ACC112 (cell line): ENCODE results near the gene COL19A1.
A peak's percentile ranks its signal among the peaks of the same experiment; 100 is the strongest.
"Not testable (repeated sequence)": the region's sequence is repeated elsewhere in the genome, so short reads cannot be mapped to it uniquely, and the experiment has no call there.

Source experiments
- H2AFZ ChIP-seq: fragments of 200-600 bp; sonication (generic); one replicate; pipeline ENCODE4 v1.6.0; 2017; ENCODE audit warnings: antibody characterized with exemption, low read length; ENCODE audit not compliant: unreplicated experiment
- H3K27ac ChIP-seq: fragments of 200-600 bp; sonication (generic); 2 replicates; pipeline ENCODE4 v1.5.1; 2014; ENCODE audit warnings: low read depth, mild to moderate bottlenecking, antibody characterized with exemption, low read length, moderate library complexity
- H3K27me3 ChIP-seq: fragments of 200-600 bp; sonication (generic); 2 replicates; pipeline ENCODE4 v1.6.1; 2014; ENCODE audit warnings: mild to moderate bottlenecking, antibody characterized with exemption, low read length, moderate library complexity, mixed read lengths; ENCODE audit not compliant: insufficient read depth
- H3K36me3 ChIP-seq: fragments of 200-600 bp; sonication (generic); 2 replicates; pipeline ENCODE4 v1.6.1; 2016; ENCODE audit warnings: mild to moderate bottlenecking, antibody characterized with exemption, low read length, moderate library complexity, mixed read lengths; ENCODE audit not compliant: insufficient read depth
- H3K4me1 ChIP-seq: fragments of 200-600 bp; sonication (generic); one replicate; pipeline ENCODE4 v1.6.1; 2016; ENCODE audit warnings: low read length, mixed read lengths; ENCODE audit not compliant: insufficient read depth, unreplicated experiment, control insufficient read depth
- H3K4me3 ChIP-seq: fragments of 200-600 bp; sonication (generic); 2 replicates; pipeline ENCODE4 v1.5.1; 2014; ENCODE audit warnings: mild to moderate bottlenecking, low read depth, low read length
- H3K79me2 ChIP-seq: fragments of 200-600 bp; sonication (generic); one replicate; pipeline ENCODE4 v1.6.0; 2016; ENCODE audit warnings: low read length; ENCODE audit not compliant: control insufficient read depth, unreplicated experiment, insufficient read depth

COL19A1 gene

DNA sequence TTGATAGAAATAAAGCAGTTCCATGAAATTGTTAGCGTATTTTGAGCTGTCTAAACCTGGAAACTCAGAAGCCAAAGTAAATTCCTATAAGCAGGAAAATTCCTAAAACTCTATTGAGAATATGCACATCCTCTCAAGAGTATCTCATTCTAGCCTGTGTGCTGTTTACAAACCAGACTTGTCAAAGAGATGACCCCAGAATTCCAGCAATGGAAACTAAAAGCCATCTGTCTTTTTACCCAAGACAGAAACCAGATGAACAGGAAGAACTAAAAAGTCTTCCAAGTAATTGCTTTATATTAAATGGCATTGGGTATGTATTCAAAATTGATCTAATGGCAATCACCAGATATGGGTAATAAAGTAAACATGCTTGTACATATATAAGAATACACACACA lies 92.6 kb downstream of the COL19A1 start:
- H3K27me3 ChIP-seq = no peaks in the 10 kb centered on the region
- no peak overlapping the region for H3K27ac ChIP-seq
- H3K4me1 ChIP-seq = peaks cover 4% of the 10 kb centered on the region
- H3K36me3 ChIP-seq = no peaks in the 10 kb centered on the region
- H2AFZ ChIP-seq = peak overlapping the region; percentile 52
- H3K79me2 ChIP-seq = no peaks in the 10 kb centered on the region
- no peak overlapping the region for H3K4me3 ChIP-seq

GRCh38 chr6:69965974-69966373 lies 99.6 kb downstream of the COL19A1 start:
- not testable (repeated sequence) for H3K4me1 ChIP-seq, H3K79me2 ChIP-seq, H3K4me3 ChIP-seq, H3K27ac ChIP-seq, H3K36me3 ChIP-seq, H3K27me3 ChIP-seq, H2AFZ ChIP-seq

DNA sequence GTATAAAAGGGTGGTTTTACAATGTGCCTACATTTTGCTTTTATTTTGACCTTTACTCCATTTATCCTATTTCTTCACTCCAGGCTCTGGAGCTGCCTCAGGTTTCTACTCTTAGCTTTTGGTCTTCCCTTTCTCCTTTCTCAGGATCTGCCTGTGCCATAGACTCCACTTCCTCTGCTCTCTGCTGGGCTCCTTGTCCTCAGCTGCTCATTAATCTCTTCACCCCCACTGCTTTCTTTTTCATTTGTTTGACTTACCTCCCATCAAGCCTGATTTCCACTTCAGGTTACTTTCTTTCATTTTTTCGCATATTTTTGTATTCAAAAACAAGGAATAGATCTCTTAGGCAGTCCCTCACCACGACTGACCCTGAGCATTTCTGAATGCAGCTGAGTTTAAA lies 106.8 kb downstream of the COL19A1 start:
- Histone ChIP-seq H3K4me3 (no peak overlapping the region), H3K27ac (no peak overlapping the region), H3K4me1 (peaks cover 4% of the 10 kb centered on the region), H3K79me2 (no peaks in the 10 kb centered on the region), H2AFZ (no peak overlapping the region), H3K27me3 (no peaks in the 10 kb centered on the region), H3K36me3 (no peaks in the 10 kb centered on the region)

DNA sequence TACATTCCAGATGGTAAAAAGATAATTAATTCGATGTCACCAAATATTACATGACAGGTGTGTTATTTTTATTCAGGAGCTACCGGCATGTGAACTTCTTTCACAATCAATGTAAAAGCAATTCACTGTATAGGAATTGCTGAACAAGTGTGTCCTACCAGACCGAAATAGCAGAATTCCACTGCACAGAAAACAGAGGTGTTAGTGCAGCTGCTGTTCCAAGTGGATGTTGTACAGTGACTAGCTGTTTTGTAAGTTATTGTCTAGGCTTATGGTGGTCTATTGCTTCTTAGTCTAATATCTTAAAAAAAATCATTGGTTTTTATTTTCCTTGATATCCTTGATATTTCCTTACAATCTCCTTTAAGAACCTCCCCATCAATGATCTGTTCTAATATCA lies 107.4 kb downstream of the COL19A1 start:
- H3K4me1 ChIP-seq = peaks cover 4% of the 10 kb centered on the region
- no peak overlapping the region for H3K4me3 ChIP-seq
- H2AFZ ChIP-seq = no peak overlapping the region
- no peak overlapping the region for H3K27ac ChIP-seq
- H3K79me2 ChIP-seq = no peaks in the 10 kb centered on the region
- no peaks in the 10 kb centered on the region for H3K36me3 ChIP-seq
- H3K27me3 ChIP-seq = no peaks in the 10 kb centered on the region

DNA sequence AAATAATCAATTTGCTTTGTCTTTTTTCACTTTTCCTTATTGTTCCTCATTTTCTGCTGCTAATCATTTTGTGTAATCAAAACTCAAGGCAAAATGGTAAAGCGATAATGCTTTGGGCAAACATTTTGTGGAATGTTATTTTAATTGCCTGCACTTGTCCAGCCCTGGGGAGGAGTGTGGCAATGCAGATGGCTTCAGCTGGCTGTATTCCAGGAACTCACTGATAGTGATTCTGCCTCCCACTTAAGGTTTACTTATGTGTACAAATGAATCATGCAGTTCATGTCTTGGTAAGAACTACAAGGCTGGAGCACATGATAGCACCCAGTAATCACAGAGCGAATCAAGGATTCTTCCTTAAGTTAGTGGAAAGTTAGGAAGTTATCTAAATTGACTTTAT lies 107.8 kb downstream of the COL19A1 start:
- peaks cover 4% of the 10 kb centered on the region for H3K4me1 ChIP-seq
- H2AFZ ChIP-seq = no peak overlapping the region
- H3K27ac ChIP-seq = no peak overlapping the region
- H3K4me3 ChIP-seq = no peak overlapping the region
- no peaks in the 10 kb centered on the region for H3K79me2 ChIP-seq
- H3K36me3 ChIP-seq = no peaks in the 10 kb centered on the region
- no peaks in the 10 kb centered on the region for H3K27me3 ChIP-seq

DNA sequence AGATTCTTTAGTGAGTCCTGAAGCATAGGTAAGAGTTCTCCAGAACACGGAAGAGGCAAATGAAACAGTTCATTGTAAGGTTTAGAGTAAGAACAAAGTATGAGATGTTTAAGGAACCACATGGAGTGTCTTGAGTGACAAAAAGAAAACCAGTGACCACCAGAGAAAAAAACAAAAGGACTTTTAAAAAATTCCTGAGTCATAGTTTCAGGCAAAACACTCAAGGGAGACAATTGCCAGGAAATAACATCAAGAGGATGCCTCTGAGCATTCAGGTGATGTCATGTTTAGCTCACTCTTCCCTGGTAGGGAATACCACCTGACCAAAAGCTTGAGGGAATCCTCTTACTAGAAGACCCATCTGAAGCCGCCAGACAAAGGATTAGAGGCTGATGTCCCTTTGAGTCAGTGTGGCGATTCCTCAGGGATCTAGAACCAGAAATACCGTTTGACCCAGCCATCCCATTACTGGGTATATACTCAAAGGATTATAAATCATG lies 110.3 kb downstream of the COL19A1 start:
- Histone ChIP-seq H3K36me3 (no peaks in the 10 kb centered on the region), H3K27ac (no peak overlapping the region), H3K4me1 (peaks cover 4% of the 10 kb centered on the region), H3K4me3 (no peak overlapping the region), H3K27me3 (no peaks in the 10 kb centered on the region), H2AFZ (no peak overlapping the region), H3K79me2 (no peaks in the 10 kb centered on the region)

- Histone ChIP-seq H3K27ac (no peak overlapping the region), H2AFZ (no peak overlapping the region), H3K36me3 (no peaks in the 10 kb centered on the region), H3K27me3 (no peaks in the 10 kb centered on the region), H3K4me1 (peaks cover 8% of the 10 kb centered on the region), H3K79me2 (no peaks in the 10 kb centered on the region), H3K4me3 (no peak overlapping the region)
Measured at GRCh38 chr6:69980624-69981023, 114.3 kb downstream of the COL19A1 start.

DNA sequence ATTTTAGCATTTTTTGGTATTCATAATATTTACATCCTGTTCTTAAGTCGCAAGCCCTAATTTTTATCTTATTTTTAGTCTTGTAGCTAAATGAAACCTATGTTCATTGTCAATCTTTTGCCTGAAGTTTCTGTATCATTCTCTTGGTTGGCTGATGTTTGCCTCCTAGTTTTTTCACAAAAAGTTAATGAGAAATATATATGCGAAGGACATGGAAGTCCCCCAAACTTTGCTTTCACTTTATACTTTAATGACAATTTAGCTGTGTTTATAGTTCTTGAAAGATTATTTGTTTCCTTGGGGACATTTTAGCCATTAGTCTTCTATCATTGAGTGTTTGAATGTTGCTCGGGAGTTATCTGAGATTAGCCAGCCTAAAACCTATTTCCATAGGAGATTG lies 118.2 kb downstream of the COL19A1 start:
- Histone ChIP-seq H3K4me1 (peaks cover 15% of the 10 kb centered on the region), H2AFZ (peak overlapping the region; percentile 92), H3K36me3 (no peaks in the 10 kb centered on the region), H3K27me3 (no peaks in the 10 kb centered on the region), H3K79me2 (no peaks in the 10 kb centered on the region), H3K4me3 (peak overlapping the region; percentile 38), H3K27ac (no peak overlapping the region)

DNA sequence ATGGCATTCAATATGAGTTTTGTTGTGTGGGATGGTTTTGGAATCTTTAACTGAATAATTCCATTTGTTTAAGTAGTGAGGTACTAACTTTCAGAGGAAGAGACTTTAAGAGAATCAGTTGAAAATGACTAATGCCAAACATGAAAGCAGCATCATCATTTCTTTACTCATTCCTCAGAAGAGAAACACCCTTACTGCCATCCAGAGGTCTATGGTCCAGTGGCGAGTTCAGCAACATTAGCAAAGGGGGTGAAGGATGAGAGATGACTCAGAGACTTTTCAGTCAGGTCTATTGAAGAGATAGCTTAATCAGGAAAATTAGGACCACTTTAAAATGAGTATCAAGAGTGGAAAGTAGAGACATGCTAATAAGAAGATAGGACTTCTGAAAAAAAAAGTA lies 118.8 kb downstream of the COL19A1 start:
- no peaks in the 10 kb centered on the region for H3K27me3 ChIP-seq
- H3K79me2 ChIP-seq = no peaks in the 10 kb centered on the region
- H3K36me3 ChIP-seq = no peaks in the 10 kb centered on the region
- H3K4me3 ChIP-seq = no peak overlapping the region
- peak overlapping the region; percentile 25; the same call in 1 of the 2 replicates for H3K27ac ChIP-seq
- H2AFZ ChIP-seq = peak overlapping the region; percentile 92
- H3K4me1 ChIP-seq = peaks cover 15% of the 10 kb centered on the region

GRCh38 chr6:69987550-69987949 lies 121.2 kb downstream of the COL19A1 start:
- no peaks in the 10 kb centered on the region for H3K79me2 ChIP-seq
- peaks cover 15% of the 10 kb centered on the region for H3K4me1 ChIP-seq
- H2AFZ ChIP-seq = no peak overlapping the region
- no peaks in the 10 kb centered on the region for H3K36me3 ChIP-seq
- H3K27ac ChIP-seq = no peak overlapping the region
- no peaks in the 10 kb centered on the region for H3K27me3 ChIP-seq
- no peak overlapping the region for H3K4me3 ChIP-seq

DNA sequence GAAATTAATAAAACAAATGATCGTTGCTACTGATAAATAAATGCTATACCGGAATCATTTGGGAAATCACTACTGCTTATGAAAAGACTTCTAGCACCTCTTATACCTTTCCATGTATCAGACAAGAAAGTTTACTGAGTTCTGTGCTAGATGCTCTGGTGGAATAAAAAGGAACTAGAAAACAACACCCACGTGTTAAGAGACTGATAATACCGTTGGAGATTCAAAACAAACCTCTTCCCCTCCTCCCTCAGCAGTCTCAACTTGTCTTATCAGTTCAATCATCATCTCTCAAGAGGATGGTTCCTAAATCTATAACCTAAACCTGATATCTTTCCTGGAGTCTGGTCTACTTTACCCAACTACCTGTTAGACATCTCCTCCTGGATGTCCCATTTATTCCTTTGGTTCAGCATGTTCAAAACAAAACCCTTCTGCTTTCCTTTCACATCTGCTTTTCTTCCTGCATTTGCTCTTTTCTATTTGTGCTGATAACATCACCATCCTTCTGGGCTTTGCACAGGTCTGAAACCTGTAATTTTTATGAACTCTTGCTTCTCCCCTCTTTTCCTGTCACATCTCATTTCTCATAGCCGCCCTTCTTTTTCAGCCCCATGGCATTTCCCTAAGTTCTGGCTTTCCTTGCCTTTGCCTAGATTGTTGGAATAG lies 122.2 kb downstream of the COL19A1 start:
- Histone ChIP-seq H3K4me1 (peaks cover 15% of the 10 kb centered on the region), H3K4me3 (no peak overlapping the region), H3K27ac (no peak overlapping the region), H3K36me3 (no peaks in the 10 kb centered on the region), H2AFZ (no peak overlapping the region), H3K27me3 (no peaks in the 10 kb centered on the region), H3K79me2 (no peaks in the 10 kb centered on the region)
